HepG2 (cell line): Measurements from ENCODE around the gene CLRN2. TPM values are rescaled to one million over a fixed set of nuclear protein-coding genes. Genes with fewer than 3 reads are reported as not detected.
A peak's percentile ranks its signal among the peaks of the same experiment; 100 is the strongest.

Experiments used
- CEBPG ChIP-seq: IDR thresholded peaks from 2 replicates; pipeline ENCODE4 v1.6.1; 2016
- DPF2 ChIP-seq: sonication (generic); formaldehyde crosslinking; IDR thresholded peaks from 2 replicates; pipeline ENCODE4 v1.4.0; 2020; ENCODE audit warnings: mild to moderate bottlenecking, low read depth, missing genetic modification reagents, borderline replicate concordance
- EP300 ChIP-seq, 3 experiments: sonication (generic) in 1 of 3; formaldehyde crosslinking in 1 of 3; IDR thresholded peaks; 2 replicates each; pipeline versions ENCODE4 v1.5.1 to v1.6.1; 2011 to 2020; ENCODE audit warnings: low read depth in 2 of 3, low read length in 2 of 3, borderline replicate concordance in 1 of 3, improper control_type of control experiment in 1 of 3, mild to moderate bottlenecking in 1 of 3, missing genetic modification reagents in 1 of 3, moderate library complexity in 1 of 3
- ISL2 ChIP-seq: sonication (generic); formaldehyde crosslinking; IDR thresholded peaks from 2 replicates; pipeline ENCODE4 v1.5.0; 2020; ENCODE audit warnings: missing genetic modification reagents
- POLR2AphosphoS2 ChIP-seq: IDR thresholded peaks from 2 replicates; pipeline ENCODE4 v1.6.1; 2011; ENCODE audit warnings: low read depth, low read length, improper control_type of control experiment
- RCOR2 ChIP-seq: IDR thresholded peaks from 2 replicates; pipeline ENCODE4 v1.6.1; 2016; ENCODE audit warnings: missing biosample characterization, missing genetic modification reagents
- SCMH1 ChIP-seq: sonication (generic); formaldehyde crosslinking; IDR thresholded peaks from 2 replicates; pipeline ENCODE4 v1.9.0; 2021; ENCODE audit warnings: missing genetic modification reagents, mild to moderate bottlenecking, borderline replicate concordance
- SIN3A ChIP-seq: IDR thresholded peaks from 2 replicates; pipeline ENCODE4 v1.6.1; 2011; ENCODE audit warnings: low read depth, mild to moderate bottlenecking, control low read depth, low read length, borderline replicate concordance
- SIN3B ChIP-seq: fragments of 150-350 bp; IDR thresholded peaks from 2 replicates; pipeline ENCODE4 v1.6.1; 2014; ENCODE audit warnings: low read length
- SOX13 ChIP-seq, 3 experiments: fragments of 450-650 bp in 1 of 3; sonication (generic) in 1 of 3; formaldehyde crosslinking in 1 of 3; IDR thresholded peaks in 2 of 3; conservative IDR thresholded peaks in 1 of 3; 2 replicates each; pipeline versions ENCODE4 v1.5.0 to v1.6.1; 2016 to 2020; ENCODE audit warnings: antibody characterized with exemption in 1 of 3, mild to moderate bottlenecking in 1 of 3, missing compliant biosample characterization in 1 of 3, missing genetic modification reagents in 1 of 3, moderate library complexity in 1 of 3
- SOX5 ChIP-seq: IDR thresholded peaks from 2 replicates; pipeline ENCODE4 v1.6.1; 2016; ENCODE audit warnings: borderline replicate concordance
- SRSF9 ChIP-seq: fragments of 200-400 bp; formaldehyde crosslinking; IDR thresholded peaks from 2 replicates; pipeline ENCODE4 v1.6.1; 2018; ENCODE audit warnings: borderline replicate concordance, mild to moderate bottlenecking, low read depth, low read length; ENCODE audit not compliant: insufficient read depth, poor library complexity, severe bottlenecking
- TCF12 ChIP-seq, 2 experiments: fragments of 450-650 bp in 1 of 2; sonication (generic) in 1 of 2; formaldehyde crosslinking in 1 of 2; IDR thresholded peaks; 2 replicates each; pipeline versions ENCODE4 v1.6.1 to v1.8.0; 2017 to 2022; ENCODE audit warnings: antibody characterized with exemption in 1 of 2, mild to moderate bottlenecking in 1 of 2, missing genetic modification reagents in 1 of 2, moderate library complexity in 1 of 2
- WIZ ChIP-seq: sonication (generic); formaldehyde crosslinking; IDR thresholded peaks from 2 replicates; pipeline ENCODE4 v1.5.1; 2020; ENCODE audit warnings: mild to moderate bottlenecking, missing genetic modification reagents
- ZNF180 ChIP-seq: sonication (generic); formaldehyde crosslinking; IDR thresholded peaks from 2 replicates; pipeline ENCODE4 v1.4.0; 2020; ENCODE audit warnings: low read depth, missing genetic modification reagents, borderline replicate concordance
- ZNF556 ChIP-seq: sonication (generic); formaldehyde crosslinking; IDR thresholded peaks from 2 replicates; pipeline ENCODE4 v1.4.0; 2020; ENCODE audit warnings: mild to moderate bottlenecking, missing genetic modification reagents, borderline replicate concordance
- polyA plus RNA-seq, 8 experiments: library from polyadenylated mRNA; depleted of rRNA in 3 of 8; stranded (reverse) in 7 of 8; unstranded in 1 of 8; fragments of >200 nt; fragmentation: Illumina TruSeq in 4 of 8; extraction: Trizol in 4 of 8; gene quantifications; 2 replicates each; pipeline versions ENCODE4 v1.2.1 to v1.2.3, GENCODE V29; 2011 to 2016; ENCODE audit warnings: low read depth in 4 of 8, missing spikeins in 1 of 8, mixed read lengths in 1 of 8; ENCODE audit not compliant: insufficient read depth in 1 of 8
- total RNA-seq, 5 experiments: library from RNA; depleted of rRNA; stranded (reverse); fragments of >200 nt; fragmentation: Illumina TruSeq; extraction: Trizol; gene quantifications; 2 replicates each; pipeline ENCODE4 v1.2.3, GENCODE V29; 2016; ENCODE audit warnings: low read depth in 1 of 5
- TF ChIP-seq, protein P1 (sequence below): sonication (generic); formaldehyde crosslinking; conservative IDR thresholded peaks from 2 replicates; pipeline ENCODE4 v1.8.1; 2023; ENCODE audit warnings: missing genetic modification reagents
- TF ChIP-seq, protein P2 (sequence below): sonication (generic); formaldehyde crosslinking; IDR thresholded peaks from 2 replicates; pipeline ENCODE4 v1.8.0; 2022; ENCODE audit warnings: missing genetic modification reagents, low read depth, mild to moderate bottlenecking, borderline replicate concordance
- TF ChIP-seq, protein P3 (sequence below): sonication (generic); formaldehyde crosslinking; conservative IDR thresholded peaks from 2 replicates; pipeline ENCODE4 v1.4.0; 2020; ENCODE audit warnings: missing genetic modification reagents
- TF ChIP-seq, protein P4 (sequence below): fragments of 450-650 bp; IDR thresholded peaks from 2 replicates; pipeline ENCODE4 v1.6.1; 2017
- TF ChIP-seq, protein P5 (sequence below): sonication (generic); formaldehyde crosslinking; IDR thresholded peaks from 2 replicates; pipeline ENCODE4 v1.5.1; 2020; ENCODE audit warnings: missing genetic modification reagents, mild to moderate bottlenecking, borderline replicate concordance

Gene CLRN2
- total and polyA plus RNA-seq, 2 of the 13 experiments (the other 11 are each of a cell fraction or from before 2014, with no cell fraction given), result not detected

DNA sequence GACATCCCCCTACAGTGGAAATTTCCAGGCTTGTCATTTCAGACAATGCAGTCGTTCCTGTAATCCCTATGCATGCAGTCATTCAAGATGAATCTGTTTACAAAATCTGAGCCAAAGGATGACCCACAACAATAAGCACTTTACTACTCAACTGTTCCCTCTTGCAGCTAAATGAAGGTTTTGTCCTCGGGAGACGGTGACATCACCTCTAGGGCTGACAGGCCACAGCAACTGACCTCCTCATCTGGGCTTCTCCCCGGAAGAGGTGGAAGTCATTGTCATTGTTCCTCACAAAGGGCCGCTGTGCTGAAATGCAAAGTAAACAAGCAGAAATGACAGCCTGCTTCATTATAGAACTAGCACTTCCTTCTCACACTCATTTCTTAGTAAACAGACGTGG lies 29.2 kb downstream of the CLRN2 start (continued):
- TF ChIP-seq, protein P1, sequence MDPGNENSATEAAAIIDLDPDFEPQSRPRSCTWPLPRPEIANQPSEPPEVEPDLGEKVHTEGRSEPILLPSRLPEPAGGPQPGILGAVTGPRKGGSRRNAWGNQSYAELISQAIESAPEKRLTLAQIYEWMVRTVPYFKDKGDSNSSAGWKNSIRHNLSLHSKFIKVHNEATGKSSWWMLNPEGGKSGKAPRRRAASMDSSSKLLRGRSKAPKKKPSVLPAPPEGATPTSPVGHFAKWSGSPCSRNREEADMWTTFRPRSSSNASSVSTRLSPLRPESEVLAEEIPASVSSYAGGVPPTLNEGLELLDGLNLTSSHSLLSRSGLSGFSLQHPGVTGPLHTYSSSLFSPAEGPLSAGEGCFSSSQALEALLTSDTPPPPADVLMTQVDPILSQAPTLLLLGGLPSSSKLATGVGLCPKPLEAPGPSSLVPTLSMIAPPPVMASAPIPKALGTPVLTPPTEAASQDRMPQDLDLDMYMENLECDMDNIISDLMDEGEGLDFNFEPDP (CRISPR knock-in tag), result no peak
- TF ChIP-seq, protein P2, sequence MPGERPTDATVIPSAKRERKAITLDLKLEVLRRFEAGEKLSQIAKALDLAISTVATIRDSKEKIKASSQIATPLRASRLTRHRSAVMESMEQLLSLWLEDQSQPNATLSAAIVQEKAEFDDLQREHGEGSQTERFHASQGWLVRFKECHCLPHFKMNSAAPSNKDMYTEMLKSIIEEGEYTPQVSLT (CRISPR knock-in tag), result no peak
- TF ChIP-seq ISL2 (CRISPR knock-in tag) (peak; percentile 71), DPF2 (CRISPR knock-in tag) (peak; percentile 59; the same call in 1 of the 2 replicates), SOX13 (IDR thresholded peaks at IDR 0.05) (peak; percentile 99), SOX13 (CRISPR knock-in tag; conservative IDR thresholded peaks at IDR 0.05 in 1 of 2, IDR thresholded peaks at IDR 0.05 in 1 of 2) (peak in 1 of 2 experiments; percentile 100; a peak in 2 of 4 replicates), SIN3A (0 out of 2 replicates have a peak, but pooled peaks have one; percentile 31), WIZ (CRISPR knock-in tag) (no peak), SOX5 (CRISPR knock-in tag) (peak; percentile 100), SCMH1 (CRISPR knock-in tag) (no peak), TCF12 (IDR thresholded peaks at IDR 0.05) (no peak), TCF12 (CRISPR knock-in tag; IDR thresholded peaks at IDR 0.05) (no peak), ZNF180 (no peak), SIN3B (no peak), EP300 (IDR thresholded peaks at IDR 0.05; ENCODE audit: low read depth in 2 of 2, low read length in 2 of 2) (peak in 1 of 2 experiments; percentile 93; a peak in 2 of 4 replicates), EP300 (CRISPR knock-in tag; IDR thresholded peaks at IDR 0.05; ENCODE audit: borderline replicate concordance) (peak; percentile 79; the same call in 1 of the 2 replicates), CEBPG (peak; percentile 79), ZNF556 (CRISPR knock-in tag) (no peak), POLR2AphosphoS2 (no peak), RCOR2 (CRISPR knock-in tag) (peak; percentile 76), SRSF9 (no peak)
- TF ChIP-seq, protein P3, sequence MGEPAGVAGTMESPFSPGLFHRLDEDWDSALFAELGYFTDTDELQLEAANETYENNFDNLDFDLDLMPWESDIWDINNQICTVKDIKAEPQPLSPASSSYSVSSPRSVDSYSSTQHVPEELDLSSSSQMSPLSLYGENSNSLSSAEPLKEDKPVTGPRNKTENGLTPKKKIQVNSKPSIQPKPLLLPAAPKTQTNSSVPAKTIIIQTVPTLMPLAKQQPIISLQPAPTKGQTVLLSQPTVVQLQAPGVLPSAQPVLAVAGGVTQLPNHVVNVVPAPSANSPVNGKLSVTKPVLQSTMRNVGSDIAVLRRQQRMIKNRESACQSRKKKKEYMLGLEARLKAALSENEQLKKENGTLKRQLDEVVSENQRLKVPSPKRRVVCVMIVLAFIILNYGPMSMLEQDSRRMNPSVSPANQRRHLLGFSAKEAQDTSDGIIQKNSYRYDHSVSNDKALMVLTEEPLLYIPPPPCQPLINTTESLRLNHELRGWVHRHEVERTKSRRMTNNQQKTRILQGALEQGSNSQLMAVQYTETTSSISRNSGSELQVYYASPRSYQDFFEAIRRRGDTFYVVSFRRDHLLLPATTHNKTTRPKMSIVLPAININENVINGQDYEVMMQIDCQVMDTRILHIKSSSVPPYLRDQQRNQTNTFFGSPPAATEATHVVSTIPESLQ (CRISPR knock-in tag), result no peak
- TF ChIP-seq, protein P4, sequence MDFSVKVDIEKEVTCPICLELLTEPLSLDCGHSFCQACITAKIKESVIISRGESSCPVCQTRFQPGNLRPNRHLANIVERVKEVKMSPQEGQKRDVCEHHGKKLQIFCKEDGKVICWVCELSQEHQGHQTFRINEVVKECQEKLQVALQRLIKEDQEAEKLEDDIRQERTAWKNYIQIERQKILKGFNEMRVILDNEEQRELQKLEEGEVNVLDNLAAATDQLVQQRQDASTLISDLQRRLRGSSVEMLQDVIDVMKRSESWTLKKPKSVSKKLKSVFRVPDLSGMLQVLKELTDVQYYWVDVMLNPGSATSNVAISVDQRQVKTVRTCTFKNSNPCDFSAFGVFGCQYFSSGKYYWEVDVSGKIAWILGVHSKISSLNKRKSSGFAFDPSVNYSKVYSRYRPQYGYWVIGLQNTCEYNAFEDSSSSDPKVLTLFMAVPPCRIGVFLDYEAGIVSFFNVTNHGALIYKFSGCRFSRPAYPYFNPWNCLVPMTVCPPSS, result no peak
- TF ChIP-seq, protein P5, sequence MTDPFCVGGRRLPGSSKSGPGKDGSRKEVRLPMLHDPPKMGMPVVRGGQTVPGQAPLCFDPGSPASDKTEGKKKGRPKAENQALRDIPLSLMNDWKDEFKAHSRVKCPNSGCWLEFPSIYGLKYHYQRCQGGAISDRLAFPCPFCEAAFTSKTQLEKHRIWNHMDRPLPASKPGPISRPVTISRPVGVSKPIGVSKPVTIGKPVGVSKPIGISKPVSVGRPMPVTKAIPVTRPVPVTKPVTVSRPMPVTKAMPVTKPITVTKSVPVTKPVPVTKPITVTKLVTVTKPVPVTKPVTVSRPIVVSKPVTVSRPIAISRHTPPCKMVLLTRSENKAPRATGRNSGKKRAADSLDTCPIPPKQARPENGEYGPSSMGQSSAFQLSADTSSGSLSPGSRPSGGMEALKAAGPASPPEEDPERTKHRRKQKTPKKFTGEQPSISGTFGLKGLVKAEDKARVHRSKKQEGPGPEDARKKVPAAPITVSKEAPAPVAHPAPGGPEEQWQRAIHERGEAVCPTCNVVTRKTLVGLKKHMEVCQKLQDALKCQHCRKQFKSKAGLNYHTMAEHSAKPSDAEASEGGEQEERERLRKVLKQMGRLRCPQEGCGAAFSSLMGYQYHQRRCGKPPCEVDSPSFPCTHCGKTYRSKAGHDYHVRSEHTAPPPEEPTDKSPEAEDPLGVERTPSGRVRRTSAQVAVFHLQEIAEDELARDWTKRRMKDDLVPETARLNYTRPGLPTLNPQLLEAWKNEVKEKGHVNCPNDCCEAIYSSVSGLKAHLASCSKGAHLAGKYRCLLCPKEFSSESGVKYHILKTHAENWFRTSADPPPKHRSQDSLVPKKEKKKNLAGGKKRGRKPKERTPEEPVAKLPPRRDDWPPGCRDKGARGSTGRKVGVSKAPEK (CRISPR knock-in tag), result no peak
